GM12891 (cell line): Measurements from ENCODE around the gene EIPR1.
A peak's percentile ranks its signal among the peaks of the same experiment; 100 is the strongest.

Experiments used
- DNase-seq: peaks from one replicate; pipeline ENCODE4 v3.0.0; 2011; ENCODE audit warnings: low spot score; ENCODE audit not compliant: insufficient read length
- FAIRE-seq: peaks from 2 replicates; lab custom pipeline; 2011; peaks lifted over from hg19 to GRCh38; lab: Jason Lieb, UNC
- PAX5 ChIP-seq: IDR thresholded peaks from 2 replicates; pipeline ENCODE4 v1.6.1; 2011; ENCODE audit warnings: low read length, moderate library complexity, mild to moderate bottlenecking; ENCODE audit not compliant: insufficient read depth, severe bottlenecking
- POLR2A ChIP-seq: IDR thresholded peaks from 2 replicates; pipeline ENCODE4 v1.6.1; 2011; ENCODE audit warnings: low read depth, low read length, control low read depth
- POLR2AphosphoS5 ChIP-seq: IDR thresholded peaks from 2 replicates; pipeline ENCODE4 v1.6.1; 2011; ENCODE audit warnings: low read depth, low read length, control low read depth
- POU2F2 ChIP-seq: IDR thresholded peaks from 2 replicates; pipeline ENCODE4 v1.6.1; 2011; ENCODE audit warnings: low read depth, mild to moderate bottlenecking, control low read depth, low read length, moderate library complexity
- SPI1 ChIP-seq: IDR thresholded peaks from 2 replicates; pipeline ENCODE4 v1.6.1; 2011; ENCODE audit warnings: low read depth, low read length, control low read depth
- TAF1 ChIP-seq: IDR thresholded peaks from 2 replicates; pipeline ENCODE4 v1.6.1; 2011; ENCODE audit warnings: low read depth, low read length, control low read depth

Gene EIPR1

GRCh38 chr2:3319134-3319533, 58.5 kb downstream of the EIPR1 start:
- no peak for DNase-seq
- no peak for TF ChIP-seq POU2F2
- TF ChIP-seq PAX5, result no peak
- TF ChIP-seq POLR2A, result no peak
- no peak for TF ChIP-seq TAF1
- no peak for TF ChIP-seq SPI1
- TF ChIP-seq POLR2AphosphoS5, result no peak
- no peak for FAIRE-seq

GRCh38 chr2:3317871-3318590, 59.6 kb downstream of the EIPR1 start:
- no peak for TF ChIP-seq POLR2A
- no peak for TF ChIP-seq POU2F2
- TF ChIP-seq PAX5, result no peak
- no peak for TF ChIP-seq TAF1
- no peak for TF ChIP-seq POLR2AphosphoS5
- no peak for TF ChIP-seq SPI1
- DNase-seq (no peak), FAIRE-seq (no peak)

GRCh38 chr2:3317277-3317685, 60.3 kb downstream of the EIPR1 start:
- no peak for TF ChIP-seq POLR2AphosphoS5
- TF ChIP-seq POU2F2, result no peak
- no peak for TF ChIP-seq POLR2A
- TF ChIP-seq PAX5, result no peak
- no peak for TF ChIP-seq TAF1
- TF ChIP-seq SPI1, result no peak
- DNase-seq, result no peak
- no peak for FAIRE-seq

- peak; percentile 74 for FAIRE-seq
- TF ChIP-seq PAX5, result no peak
- TF ChIP-seq TAF1, result no peak
- TF ChIP-seq POU2F2, result no peak
- no peak for TF ChIP-seq POLR2AphosphoS5
- TF ChIP-seq POLR2A, result no peak
- TF ChIP-seq SPI1, result no peak
- DNase-seq, result no peak
Observed at GRCh38 chr2:3316456-3317276, 61.0 kb downstream of the EIPR1 start.

- TF ChIP-seq PAX5 (no peak), POLR2AphosphoS5 (no peak), POLR2A (no peak), TAF1 (no peak), POU2F2 (no peak), SPI1 (no peak)
- FAIRE-seq, result no peak
Observed at GRCh38 chr2:3314626-3315025, 63.0 kb downstream of the EIPR1 start.

GRCh38 chr2:3313781-3314375, 63.7 kb downstream of the EIPR1 start:
- DNase-seq, result no peak
- FAIRE-seq, result no peak
- TF ChIP-seq POU2F2 (no peak), PAX5 (no peak), POLR2A (no peak), TAF1 (no peak)

More at GRCh38 chr2:3314626-3315025, 63.0 kb downstream of the EIPR1 start:
- DNase-seq, result no peak

- TF ChIP-seq POLR2AphosphoS5, result no peak
- no peak for TF ChIP-seq PAX5
- TF ChIP-seq POU2F2, result no peak
- no peak for TF ChIP-seq POLR2A
- no peak for TF ChIP-seq SPI1
- TF ChIP-seq TAF1, result no peak
- FAIRE-seq, result no peak
- no peak for DNase-seq
Observed at GRCh38 chr2:3312576-3313345, 64.9 kb downstream of the EIPR1 start.

GRCh38 chr2:3311601-3312000, 66.0 kb downstream of the EIPR1 start:
- DNase-seq, result no peak
- no peak for FAIRE-seq
- TF ChIP-seq TAF1 (no peak), PAX5 (no peak), POU2F2 (no peak), SPI1 (no peak), POLR2AphosphoS5 (no peak), POLR2A (no peak)
